ENCODE data around the gene ARFGAP1.
"Not testable (repeated sequence)": the region's sequence is repeated elsewhere in the genome, so short reads cannot be mapped to it uniquely, and the experiment has no call there.

The ARFGAP1 gene

DNA sequence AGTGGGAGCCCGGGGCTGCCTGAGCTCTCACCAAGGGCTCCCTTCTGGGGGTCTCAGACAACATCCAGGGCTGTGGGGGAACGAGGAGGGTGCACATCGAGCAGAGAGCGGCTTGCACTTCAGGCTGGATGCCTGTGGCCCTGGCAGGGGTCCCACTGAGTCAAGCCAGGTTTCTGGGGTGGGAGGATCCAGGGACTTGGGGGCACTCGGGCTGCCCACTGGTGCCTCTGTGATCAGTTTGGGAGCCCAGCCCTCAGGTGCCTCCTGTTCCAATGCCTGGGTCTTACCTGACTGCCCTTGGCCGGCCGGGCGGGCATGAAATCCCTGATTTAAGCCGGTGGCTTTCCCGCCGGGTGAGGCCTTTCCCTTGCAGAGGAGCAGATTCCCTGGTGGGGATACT lies 20.8 kb downstream of the ARFGAP1 start:
- no peak for DNase-seq

DNA sequence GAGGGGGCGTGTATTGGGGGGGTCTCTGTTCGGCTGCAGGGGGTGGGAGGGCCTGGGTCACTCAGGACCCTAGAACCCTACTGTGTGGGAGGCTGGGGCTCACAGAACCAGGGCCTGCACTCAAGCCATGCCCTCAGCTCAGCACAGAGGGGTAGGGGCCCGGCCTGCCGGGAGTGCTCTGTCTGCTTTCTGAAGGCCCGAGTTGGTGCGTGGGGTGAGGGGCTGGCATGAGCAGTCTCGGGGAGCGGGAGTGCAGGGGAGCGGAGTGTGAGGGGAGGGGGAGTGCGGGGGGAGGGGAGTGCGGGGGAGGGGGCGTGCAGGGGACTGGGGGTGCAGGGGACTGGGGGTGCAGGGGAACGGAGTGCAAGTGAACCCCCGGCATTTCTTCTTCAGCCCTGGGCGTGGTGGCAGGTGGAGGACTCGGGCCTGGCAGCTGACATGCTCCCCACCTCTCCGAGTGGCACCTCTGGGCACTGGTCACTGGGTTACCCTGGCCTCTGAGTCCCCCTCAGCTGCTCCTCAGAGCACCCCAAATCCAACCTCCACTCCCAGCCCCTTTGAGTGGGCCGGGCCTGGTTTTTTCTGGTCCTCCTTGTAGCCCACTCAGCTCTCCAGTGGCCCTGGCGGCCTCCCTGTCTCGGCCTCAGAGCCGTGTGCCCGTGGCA lies 21.4 kb downstream of the ARFGAP1 start:
- no peak for DNase-seq

DNA sequence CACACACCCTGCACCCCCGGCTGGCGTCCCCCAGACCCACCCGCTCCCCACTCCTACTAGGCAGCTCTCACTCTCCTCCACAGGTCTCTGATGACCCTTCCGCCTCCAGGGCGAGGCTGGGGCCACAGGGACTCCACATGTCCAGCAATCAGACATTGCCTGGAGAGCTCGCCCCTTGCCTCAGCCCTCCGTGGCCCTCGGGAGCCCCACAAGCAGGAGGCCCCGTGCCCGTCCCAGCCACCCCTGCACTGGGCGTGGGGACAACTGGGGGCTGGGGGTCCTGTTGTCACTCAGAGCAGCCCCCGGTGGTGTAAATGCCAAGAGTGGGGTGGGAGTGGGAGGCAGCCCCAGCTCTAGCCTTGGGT lies 21.9 kb downstream of the ARFGAP1 start:
- no peak for DNase-seq

DNA sequence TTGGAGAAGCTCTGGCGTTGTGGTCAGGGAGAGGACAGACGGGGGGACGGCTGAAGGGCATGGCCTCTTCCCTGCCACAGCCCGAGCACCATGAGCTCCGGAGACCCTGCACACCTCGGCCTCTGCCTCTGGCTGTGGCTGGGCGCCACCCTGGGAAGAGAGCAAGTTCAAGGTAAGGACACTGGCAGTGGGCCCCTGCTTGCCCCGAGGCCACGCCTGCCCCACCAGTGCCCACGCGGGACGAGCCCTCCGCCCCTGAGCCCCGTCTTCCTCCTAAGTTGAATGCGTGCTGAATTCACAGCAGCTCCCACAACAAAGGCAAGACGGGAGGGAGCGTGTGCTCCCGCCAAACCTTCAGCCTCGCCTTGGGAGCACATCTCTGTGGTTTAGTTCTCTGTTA lies 22.4 kb downstream of the ARFGAP1 start:
- DNase-seq: no peak

DNA sequence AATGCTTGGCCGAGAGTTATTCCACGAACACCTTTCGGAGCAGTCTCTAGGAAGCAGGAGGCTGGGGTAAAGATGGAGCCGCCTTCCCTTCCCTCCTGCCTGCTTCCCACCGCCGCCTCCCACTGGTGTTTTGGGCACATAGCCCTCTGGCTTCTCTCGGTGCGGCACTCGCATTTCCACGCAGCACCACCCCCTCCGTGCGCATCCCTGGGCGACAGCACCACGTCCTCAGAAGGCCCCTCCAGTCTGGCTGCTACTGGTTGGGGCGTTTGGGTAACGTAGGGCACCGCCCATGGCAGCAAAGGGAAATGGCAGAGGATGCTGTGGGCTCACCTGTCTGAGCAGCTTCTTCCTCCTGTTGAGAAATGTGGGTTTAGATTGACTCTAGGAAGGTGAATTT lies 22.8 kb downstream of the ARFGAP1 start:
- no peak for DNase-seq

DNA sequence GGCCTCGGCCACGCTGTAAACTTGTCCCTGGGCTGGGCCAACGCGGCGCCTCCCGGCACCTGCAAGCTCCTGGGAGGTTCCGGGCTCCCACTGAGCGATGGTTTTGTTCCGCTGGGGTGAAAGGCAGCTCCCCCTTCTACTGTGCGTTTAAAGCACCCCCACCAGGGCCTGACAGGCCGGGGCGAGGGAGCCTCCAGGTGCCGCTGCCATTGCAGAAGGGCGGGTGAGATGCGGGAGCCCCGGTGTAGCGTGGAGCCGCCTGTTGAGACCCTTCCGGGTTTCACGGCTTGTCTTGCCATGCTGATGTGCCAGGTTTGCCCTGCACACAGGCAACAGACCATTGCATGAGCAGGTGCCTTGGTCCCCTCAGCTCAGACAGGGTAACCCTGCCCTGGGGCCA lies 23.2 kb downstream of the ARFGAP1 start:
- no peak for DNase-seq

DNA sequence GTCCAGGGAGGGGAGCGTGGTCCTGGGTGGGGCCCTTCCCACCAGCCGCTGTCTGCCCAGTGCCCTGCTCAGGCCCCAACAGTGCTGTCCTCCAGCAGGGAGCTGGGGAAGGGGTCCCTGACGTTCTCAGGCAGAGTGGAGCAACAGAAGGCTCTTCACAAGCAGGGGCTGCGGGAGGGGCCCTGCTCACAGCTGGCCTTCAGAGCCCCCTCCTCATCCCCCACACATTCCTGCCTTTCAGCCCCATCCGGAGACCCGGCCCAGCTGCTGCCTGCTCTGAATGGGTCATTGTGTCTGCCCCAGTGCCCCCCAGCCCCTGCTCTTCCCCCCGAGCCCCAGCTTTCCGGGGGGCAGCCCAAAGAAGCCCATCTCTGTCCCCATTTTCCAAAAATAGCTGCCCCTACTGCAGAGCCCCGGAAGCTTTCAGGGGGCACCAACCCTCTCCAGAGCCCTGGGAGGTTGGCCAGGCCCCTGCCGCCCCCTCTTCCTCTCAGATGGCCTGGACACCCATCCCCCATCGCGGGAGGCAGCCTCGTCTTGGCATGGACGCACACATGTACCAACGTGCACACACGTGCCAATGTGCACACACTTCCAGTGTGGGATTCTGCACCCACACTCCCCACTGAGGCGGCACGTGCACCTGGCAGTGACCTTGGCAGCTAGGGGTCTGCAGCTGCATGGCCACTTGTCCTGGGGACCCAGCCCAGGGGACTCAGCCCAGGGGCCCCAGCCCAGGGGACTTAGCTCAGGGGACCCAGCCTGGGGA lies 24.1 kb downstream of the ARFGAP1 start:
- DNase-seq: no peak

DNA sequence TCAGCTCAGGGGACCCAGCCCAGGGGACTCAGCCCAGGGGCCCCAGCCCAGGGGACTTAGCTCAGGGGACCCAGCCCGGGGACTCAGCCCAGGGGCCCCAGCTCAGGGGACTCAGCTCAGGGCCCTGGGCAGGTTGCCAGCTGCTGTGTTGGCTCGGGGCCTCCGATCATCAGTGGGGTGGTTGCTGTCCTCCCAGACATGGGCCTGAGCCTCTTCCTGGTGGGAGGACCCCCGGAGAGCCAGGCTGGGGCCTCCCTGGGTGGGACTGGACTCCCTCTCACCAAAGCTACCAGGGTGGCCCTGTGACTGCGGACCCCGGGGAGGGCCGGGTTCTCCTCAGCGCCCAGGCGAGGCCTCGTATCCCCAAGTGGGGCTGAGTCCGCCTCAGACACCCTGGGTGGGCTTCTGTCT lies 24.8 kb downstream of the ARFGAP1 start:
- no peak for DNase-seq

DNA sequence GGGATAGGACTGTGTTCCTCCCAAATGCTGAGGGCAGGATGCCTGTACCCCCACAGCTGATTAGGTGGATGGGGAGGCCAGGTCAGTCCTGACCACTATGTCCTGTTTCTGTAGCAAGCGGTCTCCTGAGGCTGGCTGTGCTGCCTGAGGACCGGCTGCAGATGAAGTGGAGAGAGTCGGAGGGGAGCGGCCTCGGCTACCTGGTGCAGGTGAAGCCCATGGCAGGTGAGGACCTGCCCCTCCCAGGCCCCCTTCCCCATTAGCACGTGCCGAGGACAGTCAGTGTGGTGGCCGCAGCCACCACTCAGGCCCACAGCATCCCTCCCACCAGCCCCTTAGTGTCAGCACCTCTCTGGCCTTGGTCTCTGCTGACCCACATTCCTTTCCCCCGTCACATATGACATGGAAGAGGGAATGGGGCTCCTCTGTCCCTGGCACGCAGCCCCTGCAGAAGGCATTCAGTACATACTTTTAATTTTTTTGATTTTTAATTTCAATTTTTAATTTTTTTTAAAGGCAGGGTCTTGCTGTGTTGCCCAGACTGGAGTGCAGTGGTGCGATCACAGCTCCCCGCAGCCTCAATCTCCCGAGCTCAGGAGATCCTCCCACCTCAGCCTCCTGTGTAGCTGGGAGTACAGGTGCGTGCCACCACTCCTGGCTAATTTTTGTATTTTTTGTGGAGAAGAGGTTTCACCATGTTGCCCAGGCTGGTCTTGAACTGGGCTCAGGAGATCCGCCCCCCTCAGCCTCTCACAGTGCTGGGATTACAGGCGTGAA lies 25.4 kb downstream of the ARFGAP1 start:
- no peak for DNase-seq

DNA sequence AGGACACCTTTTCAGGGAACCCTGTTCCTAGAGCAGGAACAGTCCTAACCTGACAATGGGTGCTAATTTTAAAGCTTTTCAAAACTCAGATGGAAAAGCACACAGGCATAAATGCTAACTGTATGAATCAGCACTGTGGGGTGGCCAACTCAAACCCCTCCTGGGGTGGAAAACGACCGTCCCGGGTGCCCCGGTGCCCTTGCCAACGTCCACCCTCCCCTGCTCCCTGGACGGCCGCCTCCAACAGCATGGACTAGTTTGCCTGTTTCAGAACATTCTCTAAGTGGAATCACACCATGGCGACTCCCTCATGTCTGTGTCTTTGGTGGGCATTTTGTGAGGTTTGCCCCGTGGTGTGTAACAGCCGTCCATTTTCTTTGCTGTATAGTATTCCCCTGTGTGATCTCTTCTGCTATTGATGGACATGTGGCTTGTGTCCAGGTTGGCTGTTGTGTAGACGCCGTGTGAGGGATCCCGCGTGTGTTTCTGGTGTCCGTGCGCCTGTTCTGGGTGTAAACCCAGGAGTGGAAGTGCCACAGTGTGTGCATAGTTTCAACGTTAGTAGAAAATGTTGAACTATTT lies 26.2 kb downstream of the ARFGAP1 start:
- DNase-seq: no peak

DNA sequence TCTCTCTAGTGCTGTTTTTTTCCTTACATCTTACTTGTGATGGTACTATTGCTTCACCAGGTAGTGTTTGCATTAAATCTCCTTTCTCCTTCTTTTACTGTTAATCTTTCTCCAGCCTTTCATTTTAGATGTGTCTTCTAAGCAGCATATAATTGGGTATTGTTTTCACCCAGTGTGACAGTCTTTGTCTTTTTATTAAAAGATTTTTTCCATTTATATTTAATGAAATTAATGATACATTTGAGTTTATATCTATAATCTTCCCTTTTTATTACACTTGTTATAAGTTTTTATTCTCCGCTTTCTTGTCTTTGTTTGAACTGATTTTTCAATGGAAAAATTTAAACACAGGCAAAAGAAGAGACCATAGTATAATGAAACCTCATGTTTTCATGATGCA lies 29.1 kb downstream of the ARFGAP1 start:
- DNase-seq: no peak

DNA sequence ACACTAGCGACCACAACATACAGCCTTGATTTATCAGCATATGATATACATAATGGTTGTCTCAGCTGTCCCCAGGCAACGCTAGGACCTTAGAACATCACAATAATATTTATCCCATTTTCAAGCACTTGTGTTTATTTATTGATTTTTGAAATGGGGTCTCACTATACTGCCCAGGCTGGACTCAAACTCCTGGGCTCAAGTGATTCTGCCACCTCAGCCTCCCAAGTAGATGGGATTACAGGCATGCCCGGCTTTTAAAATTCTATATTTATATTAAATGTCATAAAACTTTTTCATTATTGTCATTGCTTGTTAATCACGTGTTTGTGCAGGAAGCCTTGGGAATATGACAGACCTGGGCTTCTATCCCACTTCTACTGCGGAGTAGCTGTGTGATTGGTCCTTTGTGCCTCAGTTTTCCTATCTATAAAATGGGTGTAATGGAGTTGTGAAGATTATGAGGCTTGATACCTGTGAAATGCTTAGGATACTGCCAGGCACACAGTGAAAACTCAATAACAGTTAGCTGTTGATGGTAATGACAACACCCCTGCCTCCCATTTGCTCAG lies 30.6 kb downstream of the ARFGAP1 start:
- DNase-seq: no peak

DNA sequence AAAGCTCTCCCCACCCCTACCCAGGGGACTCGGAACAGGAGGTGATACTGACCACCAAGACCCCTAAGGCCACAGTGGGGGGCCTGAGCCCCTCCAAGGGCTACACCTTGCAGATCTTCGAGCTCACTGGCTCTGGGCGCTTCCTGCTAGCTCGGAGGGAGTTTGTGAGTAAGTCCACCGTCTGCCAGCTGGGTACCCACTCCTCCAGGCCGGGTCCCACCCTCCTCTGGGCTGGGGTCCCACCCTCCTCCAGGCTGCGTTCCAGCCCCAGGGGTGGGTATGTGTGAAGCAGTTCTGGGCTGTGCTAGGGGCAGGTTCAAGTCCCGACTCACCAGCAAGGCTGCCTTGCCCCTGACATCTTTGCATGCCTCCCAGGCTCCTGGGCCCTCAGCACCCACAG lies 32.8 kb downstream of the ARFGAP1 start:
- DNase-seq: no peak

DNA sequence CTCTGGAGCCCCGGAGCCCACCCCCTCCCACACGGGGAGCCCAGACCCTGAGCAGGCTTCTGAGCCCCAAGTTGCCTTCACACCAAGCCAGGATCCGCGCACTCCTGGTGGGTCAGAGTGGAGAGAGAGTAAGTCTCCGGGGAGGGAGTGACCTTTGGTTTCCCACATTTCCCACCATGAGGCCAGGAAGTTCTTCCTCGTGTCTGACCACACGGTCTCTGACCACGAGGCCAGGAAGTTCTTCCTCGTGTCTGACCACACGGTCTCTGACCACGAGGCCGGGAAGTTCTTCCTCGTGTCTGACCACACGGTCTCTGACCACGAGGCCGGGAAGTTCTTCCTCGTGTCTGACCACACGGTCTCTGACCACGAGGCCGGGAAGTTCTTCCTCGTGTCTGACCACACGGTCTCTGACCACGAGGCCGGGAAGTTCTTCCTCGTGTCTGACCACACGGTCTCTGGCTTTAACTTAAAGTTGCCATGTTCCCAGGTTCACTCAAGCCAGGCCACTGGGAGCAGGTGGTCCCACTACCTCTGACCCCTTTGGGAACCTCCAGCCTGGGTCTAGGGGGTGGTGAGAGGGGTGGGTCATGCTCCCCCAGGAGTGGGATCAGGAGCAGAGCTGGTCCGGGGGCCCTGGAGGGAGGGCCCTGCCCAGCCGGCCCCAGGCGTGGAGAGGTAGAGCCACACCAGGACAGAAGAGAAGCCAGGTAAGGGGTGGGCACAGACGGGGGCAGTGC lies 33.5 kb downstream of the ARFGAP1 start:
- not testable (repeated sequence) for DNase-seq

DNA sequence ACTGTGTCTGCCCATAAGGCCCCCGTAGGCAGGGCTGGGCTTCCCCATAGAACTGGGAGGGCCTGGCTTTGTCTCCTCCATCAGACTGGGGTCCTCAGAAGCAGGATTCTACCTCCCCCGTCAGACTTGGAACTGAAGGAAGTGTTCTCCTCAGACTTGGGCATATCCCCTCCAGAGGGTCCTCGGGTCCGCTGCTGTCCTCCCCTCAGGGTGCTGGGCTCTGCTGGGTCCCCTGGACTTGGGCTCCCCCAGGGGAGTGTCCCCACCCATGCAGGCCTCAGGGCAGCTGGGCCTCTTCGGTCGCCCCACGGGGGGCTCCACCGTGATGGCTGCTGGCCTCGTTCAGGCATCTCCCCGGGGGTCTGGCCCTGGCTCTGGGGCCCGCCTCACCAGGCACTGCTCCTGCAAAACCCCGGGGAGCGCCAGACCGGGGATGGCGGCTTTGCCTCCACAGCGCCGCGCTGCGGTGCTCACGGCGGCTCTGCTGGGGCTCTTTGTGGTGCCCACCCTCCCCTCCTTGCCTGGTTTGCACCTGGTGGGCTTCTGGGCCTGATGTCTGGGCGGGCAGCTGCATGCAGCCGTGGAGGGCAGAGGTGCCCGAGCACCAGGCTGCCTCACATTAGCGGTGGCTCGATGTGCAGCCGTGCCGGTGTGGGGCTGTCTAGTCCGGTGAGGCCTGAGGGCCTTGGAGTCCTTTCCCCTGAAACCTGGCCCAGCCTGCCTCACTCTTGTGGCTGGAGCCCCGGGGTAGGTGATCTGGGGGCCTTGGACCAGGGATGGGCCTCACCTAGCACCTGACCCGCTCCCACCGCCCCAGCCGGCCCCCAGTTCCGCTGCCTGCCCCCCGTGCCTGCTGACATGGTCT lies 34.3 kb downstream of the ARFGAP1 start:
- DNase-seq: no peak

DNA sequence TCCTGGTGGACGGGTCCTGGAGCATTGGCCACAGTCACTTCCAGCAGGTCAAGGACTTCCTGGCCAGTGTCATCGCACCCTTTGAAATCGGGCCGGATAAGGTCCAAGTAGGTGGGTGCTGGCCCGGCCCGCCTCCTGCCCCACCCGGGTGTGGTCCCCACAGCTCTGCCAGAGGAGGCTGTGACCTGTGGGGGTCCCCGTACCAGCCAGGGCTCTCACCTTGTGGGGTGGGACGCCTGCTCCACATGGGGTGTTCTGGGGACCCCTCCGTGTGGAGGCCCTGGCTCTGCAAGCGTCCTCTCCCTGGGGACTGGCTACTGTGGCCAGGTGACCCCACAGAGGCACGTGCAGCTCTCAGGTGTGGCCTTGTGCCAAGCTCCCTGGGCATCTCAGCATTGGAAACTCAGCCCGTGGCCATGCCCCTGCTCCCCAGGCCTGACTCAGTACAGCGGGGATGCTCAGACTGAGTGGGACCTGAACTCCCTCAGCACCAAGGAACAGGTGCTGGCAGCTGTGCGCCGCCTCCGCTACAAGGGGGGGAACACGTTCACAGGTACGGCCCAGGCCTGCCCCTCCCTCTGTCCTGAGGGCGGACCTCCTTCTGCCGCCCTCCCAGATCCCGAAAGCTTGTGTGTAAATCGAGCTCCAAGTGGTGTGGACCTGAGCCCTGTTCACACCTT lies 35.1 kb downstream of the ARFGAP1 start:
- DNase-seq: no peak

DNA sequence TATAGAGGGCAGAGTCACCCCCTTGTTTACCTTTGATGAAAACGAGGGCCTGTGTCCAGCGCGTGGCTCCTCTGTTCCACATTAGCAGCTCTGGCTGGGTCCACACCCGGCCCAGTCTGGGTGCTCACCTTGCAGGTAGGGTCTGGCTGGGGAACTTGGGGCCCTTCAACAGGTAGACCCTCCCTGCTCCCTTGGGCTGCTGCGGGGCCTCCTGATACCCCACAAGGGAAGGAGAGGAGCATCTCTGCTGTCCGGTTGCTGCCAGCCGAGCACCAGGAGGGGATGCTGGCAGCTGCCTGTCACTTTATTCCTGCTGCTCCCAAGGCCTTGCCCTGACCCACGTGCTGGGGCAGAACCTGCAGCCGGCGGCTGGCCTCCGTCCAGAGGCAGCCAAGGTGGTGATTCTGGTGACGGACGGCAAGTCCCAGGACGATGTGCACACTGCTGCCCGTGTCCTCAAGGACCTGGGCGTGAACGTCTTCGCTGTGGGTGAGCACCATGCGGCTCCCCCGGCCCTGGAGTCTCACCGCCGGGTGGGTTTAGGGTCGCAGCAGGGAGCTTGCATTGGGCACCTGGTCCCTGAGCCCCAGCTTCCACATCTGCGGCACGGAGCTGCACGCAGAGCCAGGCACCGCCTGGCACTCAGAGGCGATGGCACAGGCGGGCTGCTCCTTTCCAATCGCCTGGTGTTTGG lies 35.8 kb downstream of the ARFGAP1 start:
- no peak for DNase-seq

DNA sequence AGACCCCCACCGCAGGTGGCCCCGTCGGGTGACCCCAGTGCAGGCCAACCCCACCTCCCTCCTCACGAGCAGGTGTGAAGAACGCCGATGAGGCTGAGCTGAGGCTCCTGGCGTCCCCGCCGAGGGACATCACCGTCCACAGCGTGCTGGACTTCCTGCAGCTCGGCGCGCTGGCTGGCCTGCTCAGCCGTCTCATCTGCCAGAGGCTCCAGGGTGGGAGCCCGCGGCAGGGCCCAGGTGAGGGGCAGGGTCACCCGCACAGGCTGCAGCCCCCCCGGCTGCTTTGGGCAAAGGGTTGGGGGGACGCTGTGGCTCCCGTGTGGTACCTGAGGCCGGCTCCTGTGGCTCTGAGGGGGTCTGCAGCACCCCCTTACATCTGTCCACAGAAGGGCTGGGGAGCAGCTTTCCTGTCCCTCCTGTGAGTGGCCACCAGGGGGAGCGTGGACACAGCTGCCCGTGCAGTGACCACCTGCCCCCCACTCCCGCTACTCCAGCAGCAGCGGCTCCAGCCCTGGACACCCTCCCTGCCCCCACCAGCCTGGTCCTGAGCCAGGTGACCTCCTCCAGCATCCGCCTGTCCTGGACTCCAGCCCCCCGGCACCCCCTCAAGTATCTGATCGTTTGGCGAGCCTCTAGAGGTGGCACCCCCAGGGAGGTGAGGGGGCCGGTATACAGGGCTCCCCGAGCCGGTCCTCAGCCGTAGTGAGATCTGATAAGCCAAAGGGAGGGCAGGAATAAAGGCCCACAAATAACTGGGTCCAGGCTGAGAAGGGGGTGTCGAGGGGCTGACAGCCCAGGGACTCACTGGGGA lies 36.9 kb downstream of the ARFGAP1 start:
- peak; percentile 6 for DNase-seq

DNA sequence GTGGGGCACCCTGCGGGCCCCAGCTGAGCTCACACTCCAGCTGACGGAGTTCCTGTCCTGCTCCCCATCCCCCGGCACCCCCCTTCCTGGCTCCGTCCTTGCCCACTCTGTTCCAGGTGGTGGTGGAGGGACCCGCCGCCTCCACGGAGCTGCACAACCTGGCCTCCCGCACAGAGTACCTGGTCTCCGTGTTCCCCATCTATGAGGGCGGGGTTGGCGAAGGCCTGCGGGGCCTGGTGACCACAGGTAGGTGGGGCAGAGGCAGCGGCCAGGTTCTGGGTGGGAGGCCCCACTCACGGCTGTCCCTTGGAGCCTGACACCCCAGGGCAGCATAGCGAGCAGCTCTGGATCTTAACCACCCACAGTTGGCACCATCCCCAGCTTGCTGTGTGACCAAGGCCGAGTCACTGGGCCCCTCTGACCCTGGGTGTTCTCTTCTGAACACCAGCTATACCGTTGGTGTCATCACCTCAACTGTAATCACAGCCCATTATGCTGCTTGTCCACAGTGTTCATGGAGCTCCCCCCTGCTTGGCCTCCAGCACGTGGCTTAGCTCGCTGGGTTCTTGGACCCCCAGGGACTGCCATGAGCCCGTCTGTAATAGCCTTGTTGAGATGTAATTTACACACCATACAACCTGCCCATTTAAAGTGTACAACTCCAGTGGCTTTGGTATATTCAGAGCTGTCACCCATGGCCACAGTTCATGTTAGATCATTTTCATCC lies 37.8 kb downstream of the ARFGAP1 start:
- DNase-seq: no peak
